HFFc6 (cell line): ENCODE results near the gene ABCB11. TPM values are rescaled to one million over a fixed set of nuclear protein-coding genes. Genes with fewer than 3 reads are reported as not detected.
"Not testable (repeated sequence)": the region's sequence is repeated elsewhere in the genome, so short reads cannot be mapped to it uniquely, and the experiment has no call there.

Source experiments
- DNase-seq: peaks from one replicate; pipeline ENCODE4 v3.0.0-alpha.2; 2018
- H3K27ac Mint-ChIP-seq: 2 replicates; pipeline ENCODE4 v1.8.0; 2020; ENCODE audit warnings: mild to moderate bottlenecking, mixed read lengths
- H3K27me3 Mint-ChIP-seq: 2 replicates; pipeline ENCODE4 v1.8.0; 2021; ENCODE audit warnings: mild to moderate bottlenecking, moderate library complexity, mixed read lengths; ENCODE audit not compliant: insufficient read depth
- H3K36me3 Mint-ChIP-seq: 2 replicates; pipeline ENCODE4 v1.8.0; 2021; ENCODE audit warnings: low read depth, mixed read lengths
- H3K4me1 Mint-ChIP-seq: 2 replicates; pipeline ENCODE4 v1.8.0; 2020; ENCODE audit warnings: low read depth, mixed read lengths
- H3K4me3 Mint-ChIP-seq: 2 replicates; pipeline ENCODE4 v1.8.0; 2020; ENCODE audit warnings: mild to moderate bottlenecking, moderate library complexity, mixed read lengths
- H3K9me3 Mint-ChIP-seq: 2 replicates; pipeline ENCODE4 v1.8.0; 2020; ENCODE audit warnings: mild to moderate bottlenecking, mixed read lengths
- CTCF ChIP-seq: fragments of 200-600 bp; sonication (generic); IDR thresholded peaks from 2 replicates; pipeline ENCODE4 v1.5.0; 2021; ENCODE audit warnings: antibody characterized with exemption, mild to moderate bottlenecking
- total RNA-seq, 6 experiments: library from RNA; stranded (reverse); fragmentation: NEBNext Ultra II Directional; extraction: Animal tissue kit (Norgen Biotek cat#: 25700); gene quantifications; 2 replicates in 1 of 6; 3 replicates in 5 of 6; pipeline ENCODE4 v1.2.3, GENCODE V29; 2021

The ABCB11 gene
- total RNA-seq, 6 experiments from 2014 or later = 0.02 TPM; not detected in 5

DNA sequence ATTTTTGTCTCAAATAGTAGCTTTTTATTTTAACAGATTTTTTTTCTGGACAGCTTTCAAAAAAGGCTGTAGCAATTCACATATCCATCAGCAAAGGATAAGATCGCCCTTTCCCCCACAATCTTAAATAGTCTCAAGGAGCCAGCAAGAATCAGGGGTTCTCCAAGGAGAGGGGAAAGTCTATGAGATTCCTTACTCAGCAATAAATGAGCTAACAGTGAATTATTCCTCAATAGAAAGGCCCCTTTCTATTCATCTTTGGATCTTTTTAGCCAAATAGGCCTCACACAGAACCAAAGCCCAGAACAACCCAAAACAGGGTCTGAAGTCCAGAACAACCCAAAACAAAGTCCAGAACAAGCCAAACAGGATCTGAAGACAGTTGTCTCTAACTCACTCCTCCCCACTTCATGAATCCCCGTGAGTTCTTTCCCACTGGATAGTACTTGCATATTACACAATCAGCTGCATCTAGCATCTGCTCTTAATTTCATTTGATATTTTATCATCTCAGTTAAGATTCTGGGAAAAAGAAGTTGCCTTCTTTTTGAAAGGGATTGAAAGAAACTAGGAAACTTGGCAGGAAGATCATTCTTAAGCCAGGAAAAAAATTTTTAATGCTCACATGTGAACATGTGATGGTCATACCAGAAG lies 34.9 kb upstream of the ABCB11 start:
- no peak overlapping the region for H3K4me3 Mint-ChIP-seq

DNA sequence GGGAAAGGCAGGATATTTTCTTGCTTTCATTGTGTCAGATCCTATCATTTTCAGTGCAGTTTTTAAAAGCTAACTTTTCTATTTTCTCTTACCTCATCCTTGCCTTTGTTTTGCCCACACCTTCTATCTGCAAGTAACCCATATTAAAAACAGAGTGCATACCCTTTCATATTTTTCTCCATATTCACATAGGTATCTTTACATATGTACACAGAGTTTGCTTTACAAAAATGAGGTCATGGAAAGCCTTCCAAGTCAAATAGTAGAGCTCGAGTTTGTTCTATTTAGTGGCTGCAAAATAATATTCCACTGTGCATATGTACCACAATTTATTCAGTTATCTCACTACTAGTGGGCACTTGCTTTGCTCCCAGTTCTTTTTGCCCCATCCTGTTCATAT lies 34.3 kb upstream of the ABCB11 start:
- DNase-seq = no peak
- H3K4me3 Mint-ChIP-seq = no peak overlapping the region
- no peak for TF ChIP-seq CTCF
- H3K27ac Mint-ChIP-seq = no peak overlapping the region
- no peaks in the 10 kb centered on the region for H3K27me3 Mint-ChIP-seq
- H3K4me1 Mint-ChIP-seq = no peaks in the 10 kb centered on the region
- no peaks in the 10 kb centered on the region for H3K36me3 Mint-ChIP-seq
- H3K9me3 Mint-ChIP-seq = peaks cover 29% of the 10 kb centered on the region

More for the DNA sequence above, 34.9 kb upstream of the ABCB11 start:
- H3K27me3 Mint-ChIP-seq = no peaks in the 10 kb centered on the region
- peaks cover 29% of the 10 kb centered on the region for H3K9me3 Mint-ChIP-seq
- no peaks in the 10 kb centered on the region for H3K36me3 Mint-ChIP-seq
- no peak overlapping the region for H3K27ac Mint-ChIP-seq
- no peak for DNase-seq
- H3K4me1 Mint-ChIP-seq = no peaks in the 10 kb centered on the region
- TF ChIP-seq CTCF = no peak

GRCh38 chr2:169064199-169064598 lies 33.1 kb upstream of the ABCB11 start:
- H3K9me3 Mint-ChIP-seq = peaks cover 19% of the 10 kb centered on the region
- H3K4me3 Mint-ChIP-seq = not testable (repeated sequence)

DNA sequence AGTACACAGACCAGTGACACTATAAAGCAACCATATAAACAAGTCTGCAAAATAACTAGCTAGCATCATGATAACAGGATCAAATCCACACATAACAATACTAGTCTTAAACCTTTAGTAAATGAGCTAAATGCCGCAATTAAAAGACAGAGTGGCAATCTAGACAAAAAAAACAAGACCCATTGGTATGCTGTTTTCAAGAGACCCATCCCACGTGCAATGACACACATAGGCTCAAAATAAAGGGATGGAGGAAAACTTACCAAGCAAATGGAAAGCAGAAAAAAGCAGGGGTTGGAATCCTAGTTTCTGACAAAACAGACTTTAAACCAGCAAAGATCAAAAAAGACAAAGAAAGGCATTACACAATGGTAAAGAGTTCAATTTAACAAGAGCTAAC lies 23.5 kb upstream of the ABCB11 start:
- peaks cover 18% of the 10 kb centered on the region for H3K9me3 Mint-ChIP-seq
- H3K27me3 Mint-ChIP-seq, DNase-seq, H3K36me3 Mint-ChIP-seq, H3K4me1 Mint-ChIP-seq, H3K4me3 Mint-ChIP-seq, H3K27ac Mint-ChIP-seq: not testable (repeated sequence)

More at GRCh38 chr2:169064199-169064598, 33.1 kb upstream of the ABCB11 start:
- not testable (repeated sequence) for H3K4me1 Mint-ChIP-seq, DNase-seq, H3K27ac Mint-ChIP-seq, H3K27me3 Mint-ChIP-seq, H3K36me3 Mint-ChIP-seq

GRCh38 chr2:169050476-169051240 lies 19.5 kb upstream of the ABCB11 start:
- Mint-ChIP-seq H3K27ac (no peak overlapping the region), H3K36me3 (no peaks in the 10 kb centered on the region), H3K4me1 (no peaks in the 10 kb centered on the region), H3K27me3 (no peaks in the 10 kb centered on the region), H3K9me3 (peaks cover 32% of the 10 kb centered on the region), H3K4me3 (no peak overlapping the region)
- TF ChIP-seq CTCF = no peak
- DNase-seq = no peak

GRCh38 chr2:169049142-169049541 lies 18.0 kb upstream of the ABCB11 start:
- H3K27me3 Mint-ChIP-seq = no peaks in the 10 kb centered on the region

More at GRCh38 chr2:169049142-169049541, 18.0 kb upstream of the ABCB11 start:
- DNase-seq = no peak
- TF ChIP-seq CTCF = no peak
- H3K9me3 Mint-ChIP-seq = peaks cover 31% of the 10 kb centered on the region
- no peaks in the 10 kb centered on the region for H3K4me1 Mint-ChIP-seq
- no peaks in the 10 kb centered on the region for H3K36me3 Mint-ChIP-seq
- H3K27ac Mint-ChIP-seq = no peak overlapping the region
- H3K4me3 Mint-ChIP-seq = no peak overlapping the region
